ENCODE data around the gene KRTAP4-9.
"Not testable (repeated sequence)": the region's sequence is repeated elsewhere in the genome, so short reads cannot be mapped to it uniquely, and the experiment has no call there.

KRTAP4-9 gene

GRCh38 chr17:41098481-41098880 is 6.7 kb upstream of the KRTAP4-9 start:
- no peak for DNase-seq

DNA sequence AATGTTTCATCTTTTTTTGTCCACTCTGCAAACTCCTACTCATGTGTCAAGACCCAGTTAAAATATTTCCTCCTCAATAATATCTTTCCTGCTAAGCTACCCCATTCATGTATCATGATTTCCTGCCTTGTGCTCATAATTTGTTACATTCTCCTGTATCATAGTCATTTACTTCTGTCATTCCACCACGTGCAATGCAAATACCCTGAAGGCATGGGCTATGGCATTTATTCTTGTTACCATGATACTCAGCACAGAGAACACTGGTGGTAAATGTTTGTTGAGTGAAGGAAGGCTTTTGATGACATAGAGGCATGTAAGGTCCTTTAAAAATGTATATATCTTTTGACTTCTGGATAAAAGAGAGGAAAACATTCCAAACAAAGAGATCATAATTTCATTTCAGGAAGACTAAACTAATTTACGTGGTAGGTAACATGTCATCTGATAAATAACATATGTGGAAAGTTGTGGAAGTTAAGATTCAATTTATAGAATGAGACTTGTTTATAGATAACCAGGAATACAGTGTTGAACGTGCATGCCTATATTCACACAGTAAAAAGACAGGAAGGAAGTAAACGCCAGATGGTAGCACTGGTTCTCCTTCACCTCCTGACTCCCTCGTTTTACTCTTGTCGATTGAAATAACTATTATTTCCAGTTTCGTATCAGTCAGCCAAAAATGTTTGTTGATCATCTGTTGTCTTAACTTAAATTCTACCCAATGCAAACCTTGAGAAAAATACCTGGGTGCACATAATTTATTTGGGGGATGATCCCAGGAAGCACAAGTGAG is 5.3 kb upstream of the KRTAP4-9 start:
- not testable (repeated sequence) for DNase-seq

GRCh38 chr17:41101586-41102259 is 3.5 kb upstream of the KRTAP4-9 start, which contains the start of gene KRTAP4-16:
Gene KRTAP4-16 (minus strand): TSS chr17:41102209. CDS start chr17:41102209, 0 bp downstream.
- DNase-seq = no peak

DNA sequence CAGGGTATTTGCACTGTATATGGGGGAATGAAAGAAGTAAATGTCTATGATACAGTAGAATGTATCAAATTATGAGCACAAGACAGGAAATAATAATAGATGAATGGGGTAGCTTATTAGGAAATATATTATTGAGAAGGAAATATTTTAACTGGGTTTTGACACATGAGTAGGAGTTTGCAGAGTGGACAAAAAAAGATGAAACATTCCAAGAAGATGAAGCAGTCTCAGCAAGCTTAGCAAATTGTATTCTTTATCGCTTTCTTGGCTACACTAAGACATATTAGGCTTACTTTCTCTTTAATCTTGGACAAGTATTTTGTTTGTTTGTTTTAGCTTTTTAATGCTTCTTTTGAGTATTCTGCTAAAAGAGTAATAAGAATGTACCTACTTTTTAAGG is 1.3 kb upstream of the KRTAP4-9 start:
- DNase-seq = no peak

- DNase-seq = not testable (repeated sequence)
Observed at GRCh38 chr17:41104386-41105038, 677 bp upstream of the KRTAP4-9 start.

GRCh38 chr17:41107941-41108450 is 2.8 kb downstream of the KRTAP4-9 start:
- no peak for DNase-seq

DNA sequence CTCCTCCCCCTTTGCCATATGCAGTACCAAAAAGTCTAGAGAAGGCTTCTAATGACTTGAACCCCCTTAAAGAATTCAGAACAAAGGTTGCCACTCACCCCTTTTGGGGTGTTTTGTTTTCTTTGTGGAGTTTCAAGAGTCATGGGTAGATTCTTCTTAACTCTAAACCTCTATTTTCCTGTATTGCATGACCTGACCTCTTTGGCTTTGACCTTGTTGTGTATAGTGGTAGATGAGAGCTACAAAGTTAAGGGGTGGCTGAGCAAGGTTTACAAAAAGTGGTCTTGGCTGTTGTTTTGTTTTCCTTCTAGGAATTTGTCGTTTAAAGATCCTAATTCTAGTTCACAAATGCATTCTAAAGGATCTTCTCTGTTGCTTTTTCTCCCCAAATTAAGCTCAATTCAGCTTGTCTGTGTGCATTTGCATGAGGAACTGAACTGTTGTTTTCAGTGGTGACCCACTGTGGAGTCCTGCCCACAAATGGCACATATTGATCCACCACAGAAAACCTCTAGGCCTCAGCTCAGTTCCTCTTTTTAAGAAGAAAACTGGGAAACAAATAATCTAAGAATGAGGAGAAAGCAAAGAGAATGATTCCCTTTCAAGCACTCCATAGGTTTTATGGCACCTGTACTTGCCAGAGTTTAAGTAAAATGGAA is 3.7 kb downstream of the KRTAP4-9 start:
- DNase-seq = not testable (repeated sequence)

GRCh38 chr17:41111151-41111885 is 6.1 kb downstream of the KRTAP4-9 start:
- no peak for DNase-seq

DNA sequence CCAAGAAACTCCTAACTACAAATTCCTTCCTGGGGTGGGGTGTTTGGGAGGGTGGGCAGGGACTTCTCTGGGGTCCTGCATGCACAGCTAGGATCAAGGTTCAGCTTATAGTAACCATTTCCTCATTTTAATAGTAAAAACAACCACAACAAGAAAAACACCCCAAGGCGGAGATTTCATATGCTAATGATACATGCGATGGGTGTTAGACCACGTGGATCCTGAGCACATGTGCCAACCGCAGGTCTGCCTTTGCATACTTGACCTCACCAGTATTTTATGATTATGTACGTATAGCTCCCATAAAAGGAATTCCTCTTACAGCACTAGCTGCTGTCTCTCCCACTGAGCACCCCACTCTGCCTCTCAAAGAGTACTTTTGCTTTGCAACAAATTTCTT is 11.1 kb downstream of the KRTAP4-9 start:
- no peak for DNase-seq

GRCh38 chr17:41117846-41118386 is 12.7 kb downstream of the KRTAP4-9 start, which contains the start of gene KRTAP4-11:
Gene KRTAP4-11 (minus strand): TSS chr17:41118373. CDS start chr17:41118315, 58 bp downstream.
- DNase-seq = not testable (repeated sequence)

DNA sequence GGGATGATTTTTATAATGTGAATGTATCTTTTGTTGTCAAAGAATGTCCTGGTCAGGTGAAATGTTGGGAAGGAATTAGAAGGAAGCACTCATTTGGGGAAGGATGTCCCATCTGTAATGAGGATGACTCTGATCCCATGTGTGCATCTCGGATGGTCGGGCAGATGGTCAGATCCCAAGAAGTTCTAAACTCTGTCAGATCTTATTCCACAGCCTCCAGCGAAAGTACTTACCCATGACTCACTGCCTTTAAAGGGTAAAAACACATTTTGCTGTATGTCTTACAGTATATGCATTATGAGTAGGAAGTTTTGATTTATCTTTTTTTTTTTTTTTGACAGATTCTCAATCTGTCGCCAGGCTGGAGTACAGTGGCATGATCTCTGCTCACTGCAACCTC is 13.5 kb downstream of the KRTAP4-9 start:
- DNase-seq = no peak

DNA sequence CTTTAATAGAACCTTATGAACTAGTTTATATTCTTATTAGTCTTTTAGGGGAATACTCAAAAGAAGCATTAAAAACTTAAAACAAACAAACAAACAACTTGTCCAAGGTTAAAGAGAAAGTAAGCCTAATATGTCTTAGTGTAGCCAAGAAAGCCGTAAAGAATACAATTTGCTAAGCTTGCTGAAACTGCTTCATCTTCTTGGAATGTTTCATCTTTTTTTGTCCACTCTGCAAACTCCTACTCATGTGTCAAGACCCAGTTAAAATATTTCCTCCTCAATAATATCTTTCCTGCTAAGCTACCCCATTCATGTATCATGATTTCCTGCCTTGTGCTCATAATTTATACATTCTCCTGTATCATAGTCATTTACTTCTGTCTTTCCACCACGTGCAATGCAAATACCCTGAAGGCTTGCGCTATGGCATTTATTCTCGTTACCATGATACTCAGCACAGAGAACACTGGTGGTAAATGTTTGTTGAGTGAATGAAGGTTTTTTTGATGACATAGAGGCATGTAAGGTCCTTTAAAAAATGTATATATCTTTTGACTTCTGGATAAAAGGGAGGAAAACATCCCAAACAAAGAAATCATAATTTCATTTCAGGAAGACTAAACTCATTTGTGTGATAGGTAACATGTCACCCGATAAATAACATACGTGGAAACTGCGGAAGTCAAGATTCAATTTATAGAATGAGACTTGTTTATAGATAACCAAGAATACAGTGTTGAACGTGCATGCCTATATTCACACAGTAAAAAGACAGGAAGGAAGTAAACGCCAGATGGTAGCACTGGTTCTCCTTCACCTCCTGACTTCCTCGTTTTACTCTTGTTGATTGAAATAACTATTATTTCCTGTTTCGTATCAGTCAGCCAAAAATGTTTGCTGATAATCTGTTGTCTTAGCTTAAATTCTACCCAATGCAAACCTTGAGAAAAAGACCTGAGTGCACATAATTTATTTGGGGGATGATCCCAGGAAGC is 14.8 kb downstream of the KRTAP4-9 start:
- not testable (repeated sequence) for DNase-seq

DNA sequence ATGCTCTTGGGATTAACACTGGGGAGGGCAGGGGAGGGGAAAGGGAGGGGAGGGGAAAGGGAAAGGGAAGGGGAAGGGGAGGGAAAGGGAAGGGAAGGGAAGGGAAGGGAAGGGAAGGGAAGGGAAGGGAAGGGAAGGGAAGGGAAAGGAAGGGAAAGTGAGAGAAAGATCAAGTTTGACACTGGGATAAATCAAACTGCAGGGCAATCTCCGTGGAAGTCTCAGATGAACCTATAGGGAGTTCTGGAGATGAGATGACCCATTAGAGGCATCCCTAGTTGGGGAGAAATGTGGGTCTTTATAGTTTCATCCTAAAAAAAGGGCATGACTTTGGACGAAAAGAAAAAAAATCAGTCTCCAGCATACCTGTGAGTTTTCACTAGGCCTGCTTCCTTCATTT is 16.6 kb downstream of the KRTAP4-9 start:
- no peak for DNase-seq

DNA sequence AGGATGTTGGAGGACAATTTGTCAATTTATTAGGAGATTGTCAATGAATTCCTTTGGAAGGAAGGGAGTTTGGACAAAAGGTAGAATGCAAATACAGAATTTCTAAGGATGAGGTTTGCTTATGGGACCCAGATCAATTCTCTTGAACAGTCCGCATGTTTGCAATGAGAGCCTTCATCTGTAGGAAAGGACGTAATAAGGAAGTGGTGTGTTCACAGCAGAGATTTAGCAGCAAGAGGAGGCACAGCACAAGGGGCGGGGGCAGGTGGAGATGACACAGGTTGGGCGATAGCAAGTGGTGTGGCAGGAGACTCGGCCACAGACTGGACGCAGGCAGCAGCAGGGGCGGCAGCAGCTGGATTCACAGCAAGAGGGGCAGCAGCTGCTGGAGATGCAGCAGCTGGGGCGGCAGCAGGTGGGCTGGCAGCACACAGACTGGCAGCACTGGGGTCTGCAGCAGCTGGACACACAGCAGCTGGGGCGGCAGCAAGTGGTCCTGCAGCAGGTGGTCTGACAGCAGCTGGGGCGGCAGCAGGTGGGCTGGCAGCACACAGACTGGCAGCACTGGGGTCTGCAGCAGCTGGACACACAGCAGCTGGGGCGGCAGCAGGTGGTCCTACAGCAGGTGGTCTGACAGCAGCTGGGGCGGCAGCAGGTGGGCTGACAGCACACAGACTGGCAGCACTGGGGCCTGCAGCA is 18.3 kb downstream of the KRTAP4-9 start:
- DNase-seq = not testable (repeated sequence)

- DNase-seq = not testable (repeated sequence)
Observed at GRCh38 chr17:41123991-41124371, 18.8 kb downstream of the KRTAP4-9 start, which contains the start of gene KRTAP4-12. Gene KRTAP4-12 (minus strand): TSS chr17:41124182. CDS start chr17:41124122, 60 bp downstream.

DNA sequence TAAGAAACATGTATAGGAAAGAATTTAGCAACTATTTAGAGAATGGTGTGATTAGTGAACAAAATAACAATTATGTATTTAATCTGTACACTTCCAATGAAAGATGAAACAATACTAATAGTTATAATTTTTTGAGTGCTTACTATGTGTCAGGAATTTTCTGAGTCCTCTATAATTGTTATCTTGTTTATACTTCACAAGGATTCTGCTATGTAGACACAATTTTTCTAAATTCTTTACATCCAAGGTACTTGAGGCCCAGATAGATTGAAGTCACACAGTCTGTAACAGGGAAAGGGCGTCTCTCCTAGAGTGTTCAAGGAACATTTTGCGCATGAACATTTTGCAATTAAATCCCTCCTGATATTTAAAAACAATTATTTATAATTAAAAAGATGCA is 19.9 kb downstream of the KRTAP4-9 start:
- no peak for DNase-seq

GRCh38 chr17:41126412-41126811 is 21.2 kb downstream of the KRTAP4-9 start:
- DNase-seq = no peak

GRCh38 chr17:41127371-41127770 is 22.2 kb downstream of the KRTAP4-9 start:
- DNase-seq = no peak

- DNase-seq = no peak
Observed at GRCh38 chr17:41131979-41132378, 26.8 kb downstream of the KRTAP4-9 start.

Measured in stimulated activated CD4-positive, alpha-beta T cell treated with anti-CD3 and anti-CD28 coated beads, Interleukin-2, amount 100 ng/mL, for 24 hours (primary cell).